ENCODE data around the gene COMMD3. TPM values are rescaled to one million over a fixed set of nuclear protein-coding genes. Genes with fewer than 3 reads are reported as not detected.

COMMD3 gene
- total and polyA plus RNA-seq, 9 of the 15 experiments (the other 6 are each of a cell fraction or from before 2014, with no cell fraction given): 50.7 to 217 (median 80.1) TPM

- no peak for TF ChIP-seq ARHGAP35 (IDR thresholded peaks at IDR 0.05; ENCODE audit: partially characterized antibody)
- TF ChIP-seq CREB1 (IDR thresholded peaks at IDR 0.05): peak; percentile 76
- TF ChIP-seq CREB1 (CRISPR knock-in tag; IDR thresholded peaks at IDR 0.05): no peak; the same call in 1 of the 2 replicates
- TF ChIP-seq RAD51 (IDR thresholded peaks at IDR 0.05; ENCODE audit: borderline replicate concordance, low read depth): no peak
- peak in 1 of 2 experiments; percentile 35; a peak in 1 of 4 replicates for TF ChIP-seq ZMIZ1 (IDR thresholded peaks at IDR 0.05; ENCODE audit: low read depth in 2 of 2, low read length in 2 of 2)
- TF ChIP-seq ZNF217 (CRISPR knock-in tag; IDR thresholded peaks at IDR 0.05): no peak
- no peak for TF ChIP-seq ZEB2 (IDR thresholded peaks at IDR 0.05)
- TF ChIP-seq TBL1XR1 (IDR thresholded peaks at IDR 0.05; ENCODE audit: low read length in 2 of 2): no peak; a peak in 1 of 4 replicates
- no peak for TF ChIP-seq CREB3 (tag; conservative IDR thresholded peaks at IDR 0.05; ENCODE audit: low read depth)
- no peak for TF ChIP-seq HNRNPL (IDR thresholded peaks at IDR 0.05; ENCODE audit: low read depth, low read length)
- TF ChIP-seq XRCC4 (IDR thresholded peaks at IDR 0.05; ENCODE audit: extremely low read depth, insufficient read depth, insufficient read length): no peak
- no peak for TF ChIP-seq LCOR (CRISPR knock-in tag; IDR thresholded peaks at IDR 0.05)
- peak; percentile 36 for TF ChIP-seq RBM22 (IDR thresholded peaks at IDR 0.05; ENCODE audit: low read depth, low read length, poor library complexity, severe bottlenecking)
- no peak for TF ChIP-seq RBM39 (optimal IDR thresholded peaks at IDR 0.05; ENCODE audit: low read depth, low read length)
- no peak for TF ChIP-seq ZBTB43 (CRISPR knock-in tag; IDR thresholded peaks at IDR 0.05)
- TF ChIP-seq ZNF41 (CRISPR knock-in tag; conservative IDR thresholded peaks at IDR 0.05): no peak
- peak; percentile 22; the same call in 1 of the 2 replicates for TF ChIP-seq PRMT5 (CRISPR knock-in tag; IDR thresholded peaks at IDR 0.05)
- TF ChIP-seq ESRRB (CRISPR knock-in tag; IDR thresholded peaks at IDR 0.05; ENCODE audit: borderline replicate concordance): no peak
- TF ChIP-seq NCOA1 (IDR thresholded peaks at IDR 0.05; ENCODE audit: low read depth): no peak
- no peak for TF ChIP-seq HOMEZ (CRISPR knock-in tag; IDR thresholded peaks at IDR 0.05)
- no peak for TF ChIP-seq ZFP30 (CRISPR knock-in tag; IDR thresholded peaks at IDR 0.05; ENCODE audit: borderline replicate concordance)
- no peak for TF ChIP-seq HMG20A (CRISPR knock-in tag; conservative IDR thresholded peaks at IDR 0.05)
These were observed 24.4 kb downstream of the COMMD3 start (continued) for GRCh38 chr10:22340329-22341189.

All from K562 (cell line).